Glutamatergic neuron (in vitro differentiated cells): Measurements from ENCODE around the gene TPD52L2. TPM values are rescaled to one million over a fixed set of nuclear protein-coding genes. Genes with fewer than 3 reads are reported as not detected.
A peak's percentile ranks its signal among the peaks of the same experiment; 100 is the strongest.

Experiments used
- DNase-seq: peaks from one replicate; pipeline ENCODE4 v3.0.0; 2022
- H3K27ac Mint-ChIP-seq: one replicate; pipeline ENCODE4 v1.8.0; 2020; ENCODE audit warnings: mild to moderate bottlenecking, mixed read lengths, inconsistent platforms; ENCODE audit not compliant: unreplicated experiment
- H3K27me3 Mint-ChIP-seq: one replicate; pipeline ENCODE4 v1.8.0; 2020; ENCODE audit warnings: mild to moderate bottlenecking, moderate library complexity, mixed read lengths, inconsistent platforms; ENCODE audit not compliant: unreplicated experiment
- H3K36me3 Mint-ChIP-seq: one replicate; pipeline ENCODE4 v1.8.0; 2020; ENCODE audit warnings: mild to moderate bottlenecking, mixed read lengths, inconsistent platforms; ENCODE audit not compliant: unreplicated experiment
- H3K4me1 Mint-ChIP-seq: one replicate; pipeline ENCODE4 v1.8.0; 2020; ENCODE audit warnings: mild to moderate bottlenecking, low read depth, mixed read lengths, inconsistent platforms; ENCODE audit not compliant: unreplicated experiment
- H3K4me3 Mint-ChIP-seq: one replicate; pipeline ENCODE4 v1.8.0; 2020; ENCODE audit warnings: mild to moderate bottlenecking, mixed read lengths, inconsistent platforms; ENCODE audit not compliant: unreplicated experiment
- H3K9me3 Mint-ChIP-seq: one replicate; pipeline ENCODE4 v1.8.0; 2020; ENCODE audit warnings: mild to moderate bottlenecking, moderate library complexity, mixed read lengths, inconsistent platforms; ENCODE audit not compliant: unreplicated experiment
- total RNA-seq: library from RNA; stranded (reverse); fragmentation: NEBNext Ultra II Directional; extraction: Animal tissue kit (Norgen Biotek cat#: 25700); gene quantifications from one replicate; pipeline ENCODE4 v1.2.1, GENCODE V29; 2021; ENCODE audit not compliant: unreplicated experiment
- TF ChIP-seq, protein P1 (sequence below): fragments of 200-600 bp; sonication (generic); IDR thresholded peaks from one replicate; pipeline ENCODE4 v1.5.0; 2021; ENCODE audit not compliant: partially characterized antibody, unreplicated experiment

Gene TPD52L2
- total RNA-seq, 1 donor from 2014 or later = 109 TPM

GRCh38 chr20:63840405-63840828, 24.7 kb upstream of the TPD52L2 start:
- no peak overlapping the region for H3K27ac Mint-ChIP-seq

DNA sequence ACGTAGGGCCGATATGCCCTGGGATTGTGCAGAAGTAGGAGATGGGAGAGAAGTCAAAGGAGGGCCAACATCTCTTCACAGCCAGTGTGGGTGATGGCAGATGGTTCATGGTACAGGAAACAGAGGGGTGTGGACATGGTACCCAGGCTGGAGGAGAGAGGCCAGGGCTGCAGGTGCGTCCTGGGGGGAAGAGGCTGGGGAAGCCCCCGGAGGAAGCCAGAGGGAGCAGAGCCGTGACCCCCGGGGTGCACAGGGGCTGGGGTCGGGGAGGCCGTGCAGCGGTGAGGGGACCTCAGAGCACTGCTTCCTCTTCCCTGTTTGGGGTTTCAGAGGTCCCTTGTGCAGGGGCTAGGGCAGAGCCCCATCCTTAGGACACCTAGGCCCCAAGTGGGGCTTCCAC, 22.8 kb upstream of the TPD52L2 start:
- H3K36me3 Mint-ChIP-seq = no peaks in the 10 kb centered on the region
- peaks cover 9% of the 10 kb centered on the region for H3K27me3 Mint-ChIP-seq
- peaks cover 10% of the 10 kb centered on the region for H3K4me1 Mint-ChIP-seq
- no peak for DNase-seq
- peak overlapping the region; percentile 32 for H3K4me3 Mint-ChIP-seq
- TF ChIP-seq, protein P1, sequence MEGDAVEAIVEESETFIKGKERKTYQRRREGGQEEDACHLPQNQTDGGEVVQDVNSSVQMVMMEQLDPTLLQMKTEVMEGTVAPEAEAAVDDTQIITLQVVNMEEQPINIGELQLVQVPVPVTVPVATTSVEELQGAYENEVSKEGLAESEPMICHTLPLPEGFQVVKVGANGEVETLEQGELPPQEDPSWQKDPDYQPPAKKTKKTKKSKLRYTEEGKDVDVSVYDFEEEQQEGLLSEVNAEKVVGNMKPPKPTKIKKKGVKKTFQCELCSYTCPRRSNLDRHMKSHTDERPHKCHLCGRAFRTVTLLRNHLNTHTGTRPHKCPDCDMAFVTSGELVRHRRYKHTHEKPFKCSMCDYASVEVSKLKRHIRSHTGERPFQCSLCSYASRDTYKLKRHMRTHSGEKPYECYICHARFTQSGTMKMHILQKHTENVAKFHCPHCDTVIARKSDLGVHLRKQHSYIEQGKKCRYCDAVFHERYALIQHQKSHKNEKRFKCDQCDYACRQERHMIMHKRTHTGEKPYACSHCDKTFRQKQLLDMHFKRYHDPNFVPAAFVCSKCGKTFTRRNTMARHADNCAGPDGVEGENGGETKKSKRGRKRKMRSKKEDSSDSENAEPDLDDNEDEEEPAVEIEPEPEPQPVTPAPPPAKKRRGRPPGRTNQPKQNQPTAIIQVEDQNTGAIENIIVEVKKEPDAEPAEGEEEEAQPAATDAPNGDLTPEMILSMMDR = no peak
- H3K9me3 Mint-ChIP-seq = peaks cover 3% of the 10 kb centered on the region
- no peak overlapping the region for H3K27ac Mint-ChIP-seq

More at GRCh38 chr20:63840405-63840828, 24.7 kb upstream of the TPD52L2 start:
- H3K36me3 Mint-ChIP-seq = no peaks in the 10 kb centered on the region
- H3K4me1 Mint-ChIP-seq = peaks cover 10% of the 10 kb centered on the region
- peaks cover 7% of the 10 kb centered on the region for H3K27me3 Mint-ChIP-seq
- TF ChIP-seq, protein P1 = no peak
- H3K4me3 Mint-ChIP-seq = no peak overlapping the region
- no peak for DNase-seq
- peaks cover 4% of the 10 kb centered on the region for H3K9me3 Mint-ChIP-seq

GRCh38 chr20:63843222-63843621, 21.8 kb upstream of the TPD52L2 start:
- TF ChIP-seq, protein P1 = no peak
- H3K4me1 Mint-ChIP-seq = peaks cover 6% of the 10 kb centered on the region
- no peak for DNase-seq
- peak overlapping the region; percentile 22 for H3K27ac Mint-ChIP-seq
- H3K4me3 Mint-ChIP-seq = no peak overlapping the region
- peaks cover 9% of the 10 kb centered on the region for H3K27me3 Mint-ChIP-seq
- H3K36me3 Mint-ChIP-seq = no peaks in the 10 kb centered on the region
- H3K9me3 Mint-ChIP-seq = peaks cover 3% of the 10 kb centered on the region

- TF ChIP-seq, protein P1 = no peak
- H3K36me3 Mint-ChIP-seq = no peaks in the 10 kb centered on the region
- peaks cover 3% of the 10 kb centered on the region for H3K9me3 Mint-ChIP-seq
- no peak for DNase-seq
- peaks cover 6% of the 10 kb centered on the region for H3K4me1 Mint-ChIP-seq
- peak overlapping the region; percentile 28 for H3K27ac Mint-ChIP-seq
- no peak overlapping the region for H3K4me3 Mint-ChIP-seq
- H3K27me3 Mint-ChIP-seq = peaks cover 9% of the 10 kb centered on the region
Measured at GRCh38 chr20:63843778-63844177, 21.3 kb upstream of the TPD52L2 start.

DNA sequence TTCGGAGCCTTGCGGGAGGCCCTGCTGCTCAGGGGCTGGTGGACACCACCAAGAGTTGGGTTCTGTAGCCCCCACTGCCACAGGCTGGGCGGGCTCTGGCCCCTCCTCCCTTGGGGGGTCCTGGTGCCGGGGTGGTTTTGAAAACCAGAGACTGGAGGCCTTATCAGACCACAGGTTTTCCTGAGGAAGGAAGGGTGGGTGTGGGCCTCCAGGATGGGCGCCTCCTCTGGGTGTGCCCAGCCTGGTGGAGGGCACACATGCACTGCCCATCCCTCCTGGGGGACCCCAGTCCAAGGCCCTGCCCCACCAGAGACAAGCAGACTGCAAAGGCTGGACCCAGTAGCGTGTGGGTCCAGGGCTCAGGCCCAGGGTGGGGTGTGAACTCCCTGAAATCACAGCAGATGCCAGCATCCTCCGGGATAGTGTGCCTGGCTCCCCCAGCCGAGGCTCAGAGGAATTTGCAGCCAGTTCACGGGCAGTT, 20.5 kb upstream of the TPD52L2 start:
- Mint-ChIP-seq H3K9me3 (peaks cover 3% of the 10 kb centered on the region), H3K4me1 (peaks cover 6% of the 10 kb centered on the region), H3K27ac (no peak overlapping the region), H3K27me3 (peaks cover 9% of the 10 kb centered on the region), H3K4me3 (no peak overlapping the region), H3K36me3 (no peaks in the 10 kb centered on the region)
- TF ChIP-seq, protein P1 = no peak
- no peak for DNase-seq
